Activated CD8-positive, alpha-beta memory T cell treated with anti-CD3 and anti-CD28 coated beads, Interleukin-2, amount 50 U/mL, for 4 hours (primary cell): ENCODE data around the gene RNASE4.
"Not testable (repeated sequence)": the region's sequence is repeated elsewhere in the genome, so short reads cannot be mapped to it uniquely, and the experiment has no call there.

Experiments
- DNase-seq: peaks from one replicate; pipeline ENCODE4 v3.0.0-alpha.2; 2020

Gene RNASE4

GRCh38 chr14:20700965-20701364 is 16.6 kb downstream of the RNASE4 start:
- DNase-seq, result not testable (repeated sequence)

- DNase-seq, result no peak
Observed at GRCh38 chr14:20706657-20707355, 22.4 kb downstream of the RNASE4 start.

GRCh38 chr14:20707622-20708021 is 23.3 kb downstream of the RNASE4 start:
- no peak for DNase-seq

GRCh38 chr14:20711261-20711660 is 26.9 kb downstream of the RNASE4 start:
- no peak for DNase-seq

GRCh38 chr14:20711685-20712084 is 27.3 kb downstream of the RNASE4 start:
- no peak for DNase-seq

- DNase-seq, result no peak
Observed at GRCh38 chr14:20712904-20713303, 28.5 kb downstream of the RNASE4 start.

- no peak for DNase-seq
Observed at GRCh38 chr14:20714593-20715250, 30.4 kb downstream of the RNASE4 start.

GRCh38 chr14:20719777-20720176 is 35.4 kb downstream of the RNASE4 start:
- DNase-seq, result no peak

- no peak for DNase-seq
Observed at GRCh38 chr14:20720741-20721140, 36.4 kb downstream of the RNASE4 start.

GRCh38 chr14:20722016-20722415 is 37.7 kb downstream of the RNASE4 start:
- DNase-seq, result no peak

GRCh38 chr14:20723488-20723887 is 39.1 kb downstream of the RNASE4 start:
- no peak for DNase-seq

GRCh38 chr14:20726121-20726520 is 41.8 kb downstream of the RNASE4 start:
- not testable (repeated sequence) for DNase-seq

GRCh38 chr14:20726531-20726930 is 42.2 kb downstream of the RNASE4 start:
- no peak for DNase-seq

- no peak for DNase-seq
Observed at GRCh38 chr14:20730891-20731290, 46.5 kb downstream of the RNASE4 start.

GRCh38 chr14:20732477-20732876 is 48.1 kb downstream of the RNASE4 start:
- no peak for DNase-seq

- no peak for DNase-seq
Observed at GRCh38 chr14:20732979-20733635, 48.7 kb downstream of the RNASE4 start.

- DNase-seq, result no peak
Observed at GRCh38 chr14:20733684-20734429, 49.5 kb downstream of the RNASE4 start.

GRCh38 chr14:20734430-20734806 is 50.1 kb downstream of the RNASE4 start:
- no peak for DNase-seq

GRCh38 chr14:20738292-20738691 is 53.9 kb downstream of the RNASE4 start:
- not testable (repeated sequence) for DNase-seq

GRCh38 chr14:20742132-20742531 is 57.8 kb downstream of the RNASE4 start:
- DNase-seq, result no peak

GRCh38 chr14:20743556-20743955 is 59.2 kb downstream of the RNASE4 start:
- no peak for DNase-seq

GRCh38 chr14:20745571-20746358 is 61.4 kb downstream of the RNASE4 start, which contains the start of gene EDDM3A:
EDDM3A (plus strand) TSS chr14:20745887; CDS start chr14:20747581, 1,694 bp downstream.
- DNase-seq, result no peak
